Kidney epithelial cell (primary cell): Measurements from ENCODE around the gene EEF1AKMT4. TPM values are rescaled to one million over a fixed set of nuclear protein-coding genes. Genes with fewer than 3 reads are reported as not detected.

ENCODE experiments used
- DNase-seq: peaks from one replicate; pipeline ENCODE4 v3.0.0-alpha.2; 2010; ENCODE audit warnings: low read depth
- H3K27me3 ChIP-seq: 2 replicates; pipeline ENCODE4 v1.6.0; 2011; ENCODE audit warnings: low read length; ENCODE audit not compliant: control insufficient read depth, insufficient read depth
- H3K36me3 ChIP-seq: 2 replicates; pipeline ENCODE4 v1.5.1; 2011; ENCODE audit warnings: low read length; ENCODE audit not compliant: control insufficient read depth, insufficient read depth
- H3K4me3 ChIP-seq: 2 replicates; pipeline ENCODE4 v1.5.1; 2011; ENCODE audit warnings: low read depth, mild to moderate bottlenecking, control low read depth, low read length
- total RNA-seq: library from RNA; depleted of rRNA; stranded (reverse); fragments of >200 nt; gene quantifications from 2 replicates; pipeline ENCODE4 v1.2.3, GENCODE V29; 2015
- TF ChIP-seq, protein P1 (sequence below): IDR thresholded peaks from 2 replicates; pipeline ENCODE4 v1.5.1; 2011; ENCODE audit warnings: mild to moderate bottlenecking, moderate library complexity, low read length, control low read depth, inconsistent platforms; ENCODE audit not compliant: insufficient read depth, poor library complexity, severe bottlenecking

Gene EEF1AKMT4
- total RNA-seq, 1 donor from 2014 or later: 6.3 TPM

DNA sequence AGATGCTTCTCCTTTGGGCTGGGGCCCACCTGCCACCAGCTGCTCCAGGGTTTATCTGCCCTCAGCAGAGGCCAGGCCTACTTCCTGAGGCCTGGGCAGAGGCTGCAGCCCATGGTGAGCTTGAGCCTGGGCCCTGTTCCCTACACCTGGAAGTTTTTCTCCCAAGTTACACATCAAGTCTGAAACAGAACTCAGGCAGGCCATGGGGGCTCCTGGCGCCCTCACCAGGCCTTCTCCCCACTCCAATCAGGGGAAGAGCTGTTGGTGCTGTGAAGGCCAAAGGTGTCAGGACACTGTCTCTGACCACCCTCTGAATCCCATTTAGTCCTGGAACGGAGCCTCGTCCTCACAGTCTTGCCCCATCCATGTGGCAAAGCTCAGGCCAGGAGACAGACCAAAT, 12.8 kb upstream of the EEF1AKMT4 start:
- TF ChIP-seq, protein P1, sequence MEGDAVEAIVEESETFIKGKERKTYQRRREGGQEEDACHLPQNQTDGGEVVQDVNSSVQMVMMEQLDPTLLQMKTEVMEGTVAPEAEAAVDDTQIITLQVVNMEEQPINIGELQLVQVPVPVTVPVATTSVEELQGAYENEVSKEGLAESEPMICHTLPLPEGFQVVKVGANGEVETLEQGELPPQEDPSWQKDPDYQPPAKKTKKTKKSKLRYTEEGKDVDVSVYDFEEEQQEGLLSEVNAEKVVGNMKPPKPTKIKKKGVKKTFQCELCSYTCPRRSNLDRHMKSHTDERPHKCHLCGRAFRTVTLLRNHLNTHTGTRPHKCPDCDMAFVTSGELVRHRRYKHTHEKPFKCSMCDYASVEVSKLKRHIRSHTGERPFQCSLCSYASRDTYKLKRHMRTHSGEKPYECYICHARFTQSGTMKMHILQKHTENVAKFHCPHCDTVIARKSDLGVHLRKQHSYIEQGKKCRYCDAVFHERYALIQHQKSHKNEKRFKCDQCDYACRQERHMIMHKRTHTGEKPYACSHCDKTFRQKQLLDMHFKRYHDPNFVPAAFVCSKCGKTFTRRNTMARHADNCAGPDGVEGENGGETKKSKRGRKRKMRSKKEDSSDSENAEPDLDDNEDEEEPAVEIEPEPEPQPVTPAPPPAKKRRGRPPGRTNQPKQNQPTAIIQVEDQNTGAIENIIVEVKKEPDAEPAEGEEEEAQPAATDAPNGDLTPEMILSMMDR: no peak
- no peak for DNase-seq
- Histone ChIP-seq H3K36me3 (no peaks in the 10 kb centered on the region), H3K27me3 (peaks cover 23% of the 10 kb centered on the region), H3K4me3 (no peak overlapping the region)

GRCh38 chr3:184237211-184237610, 12.3 kb upstream of the EEF1AKMT4 start:
- Histone ChIP-seq H3K36me3 (no peaks in the 10 kb centered on the region), H3K27me3 (peaks cover 19% of the 10 kb centered on the region), H3K4me3 (no peak overlapping the region)
- DNase-seq: no peak
- TF ChIP-seq, protein P1: no peak

DNA sequence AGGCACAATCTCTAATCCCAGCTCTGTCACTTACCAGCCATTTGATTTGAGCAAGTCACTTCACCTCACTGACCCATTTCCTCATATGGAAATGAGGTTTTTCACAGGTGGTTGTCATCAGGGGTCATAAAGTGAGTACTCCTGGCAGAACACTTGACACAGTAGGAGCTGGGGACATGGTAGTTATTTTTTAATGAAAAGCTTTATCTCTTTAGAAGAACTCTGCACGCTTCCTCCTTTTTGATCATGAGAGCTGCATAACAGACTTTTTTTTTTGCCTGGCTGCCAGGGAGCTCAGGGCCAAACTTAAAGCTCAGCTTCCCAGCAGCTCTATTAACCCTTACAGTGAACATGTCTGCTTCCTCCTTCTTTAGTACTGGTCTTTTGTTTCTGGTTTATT, 11.7 kb upstream of the EEF1AKMT4 start:
- no peak overlapping the region for H3K4me3 ChIP-seq
- no peak for DNase-seq
- H3K27me3 ChIP-seq: peaks cover 15% of the 10 kb centered on the region
- no peaks in the 10 kb centered on the region for H3K36me3 ChIP-seq
- TF ChIP-seq, protein P1: no peak

DNA sequence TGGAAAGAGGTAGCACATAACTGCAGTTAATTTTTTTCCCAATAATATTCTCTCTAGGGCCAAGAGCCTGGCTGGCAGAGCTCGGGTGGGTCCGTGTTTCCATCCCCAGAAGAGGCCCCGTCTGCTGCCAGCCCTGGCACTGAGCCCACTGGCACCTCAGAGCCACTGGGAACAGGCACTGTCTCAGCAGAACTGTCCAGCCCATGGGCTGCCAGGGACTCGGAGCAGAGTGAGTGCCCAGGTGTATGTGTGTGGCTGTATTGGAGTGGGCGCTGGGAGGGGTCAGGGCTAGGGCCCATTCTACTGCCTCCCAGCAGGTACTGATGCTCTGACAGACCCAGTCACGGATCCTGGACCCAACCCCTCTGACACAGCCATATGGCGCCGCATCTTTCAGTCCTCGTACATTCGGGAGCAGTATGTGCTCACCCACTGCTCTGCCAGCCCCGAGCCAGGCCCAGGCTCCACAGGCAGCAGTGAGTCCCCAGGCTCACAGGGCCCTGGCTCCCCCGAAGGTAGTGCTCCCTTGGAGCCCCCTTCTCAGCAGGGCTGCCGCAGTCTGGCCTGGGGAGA, 11.1 kb upstream of the EEF1AKMT4 start:
- Histone ChIP-seq H3K4me3 (no peak overlapping the region), H3K27me3 (peaks cover 15% of the 10 kb centered on the region), H3K36me3 (no peaks in the 10 kb centered on the region)
- TF ChIP-seq, protein P1: no peak
- DNase-seq: no peak

DNA sequence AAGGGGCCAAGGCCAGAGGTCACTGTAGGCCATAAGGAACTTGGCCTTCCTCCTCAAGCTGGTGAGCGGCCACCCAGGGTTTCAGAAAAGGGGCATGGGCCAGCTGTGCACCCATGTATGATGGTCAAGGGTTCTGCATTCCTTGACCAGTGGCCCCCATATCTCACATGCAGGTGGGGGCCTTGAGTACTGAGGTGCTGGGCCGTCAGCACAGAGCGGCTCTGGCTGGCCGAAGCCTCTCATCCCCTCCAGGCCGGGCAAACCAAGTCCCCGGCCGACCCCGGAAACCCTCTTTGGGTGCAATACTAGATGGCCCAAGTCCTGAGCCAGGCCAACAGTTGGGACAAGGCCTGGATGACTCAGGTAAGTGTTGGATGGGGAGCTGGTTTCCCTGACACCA, 10.3 kb upstream of the EEF1AKMT4 start:
- H3K27me3 ChIP-seq: peaks cover 15% of the 10 kb centered on the region
- DNase-seq: no peak
- TF ChIP-seq, protein P1: no peak
- no peak overlapping the region for H3K4me3 ChIP-seq
- no peaks in the 10 kb centered on the region for H3K36me3 ChIP-seq

DNA sequence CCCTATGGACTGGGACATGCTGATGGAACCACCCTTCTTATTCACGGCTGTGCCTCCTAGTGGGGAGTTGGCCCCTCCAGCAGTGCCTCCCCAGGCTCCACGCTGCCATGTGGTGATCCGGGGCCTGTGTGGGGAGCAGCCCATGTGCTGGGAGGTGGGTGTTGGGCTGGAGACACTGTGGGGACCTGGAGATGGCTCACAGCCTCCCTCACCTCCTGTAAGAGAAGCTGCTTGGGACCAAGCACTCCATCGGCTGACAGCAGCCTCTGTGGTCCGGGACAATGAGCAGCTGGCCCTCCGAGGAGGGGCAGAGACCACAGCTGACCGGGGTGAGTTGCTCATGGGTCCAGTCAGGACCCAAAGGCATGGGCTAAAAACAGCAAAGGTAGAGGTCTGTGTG, 9.8 kb upstream of the EEF1AKMT4 start:
- Histone ChIP-seq H3K4me3 (no peak overlapping the region), H3K36me3 (no peaks in the 10 kb centered on the region), H3K27me3 (peaks cover 15% of the 10 kb centered on the region)
- DNase-seq: no peak
- TF ChIP-seq, protein P1: no peak
